ENCODE results near the gene ARHGEF17.

ARHGEF17 gene

GRCh38 chr11:73389134-73389525 lies 81.1 kb downstream of the ARHGEF17 start:
- ChIA-PET CTCF (interaction anchor here (1.2 to 8.2 kb wide), 8 partner anchors 10 to 272 kb away, joined by 3 to 79 read pairs (median 8); partner anchors contain the start of gene RELT), POLR2A (no interaction called here)
- no peak overlapping the region for H3K4me3 ChIP-seq (ENCODE audit: low read depth, low read length)
- no peak for DNase-seq (ENCODE audit: low read depth, low spot score)
- TF ChIP-seq CTCF (IDR thresholded peaks at IDR 0.05; ENCODE audit: insufficient read depth, low read length, missing control alignments), result no peak

GRCh38 chr11:73389916-73390315 lies 81.8 kb downstream of the ARHGEF17 start:
- H3K4me3 ChIP-seq (ENCODE audit: low read depth, low read length), result no peak overlapping the region
- ChIA-PET CTCF (interaction anchor here (1.2 to 8.2 kb wide), 7 partner anchors 10 to 271 kb away, joined by 4 to 79 read pairs (median 8); partner anchors contain the start of gene RELT), POLR2A (no interaction called here)
- DNase-seq (ENCODE audit: low read depth, low spot score), result no peak
- TF ChIP-seq CTCF (IDR thresholded peaks at IDR 0.05; ENCODE audit: insufficient read depth, low read length, missing control alignments), result no peak

- POLR2A ChIA-PET, result no interaction called here
- H3K4me3 ChIP-seq (ENCODE audit: low read depth, low read length), result no peak overlapping the region
- no peak for DNase-seq (ENCODE audit: low read depth, low spot score)
- no peak for TF ChIP-seq CTCF (IDR thresholded peaks at IDR 0.05; ENCODE audit: insufficient read depth, low read length, missing control alignments)
- CTCF ChIA-PET, result interaction anchor here (1.7 to 9.3 kb wide), 9 partner anchors 11 to 270 kb away, joined by 4 to 107 read pairs (median 20); partner anchors contain the start of gene RELT
Measured at GRCh38 chr11:73390601-73391565, 82.8 kb downstream of the ARHGEF17 start.

- DNase-seq (ENCODE audit: low read depth, low spot score), result no peak
- CTCF ChIA-PET, result interaction anchor here (0.7 to 9.3 kb wide), 10 partner anchors 12 to 270 kb away, joined by 3 to 107 read pairs (median 23); no protein-coding TSS in a partner anchor
- POLR2A ChIA-PET, result no interaction called here
- no peak for TF ChIP-seq CTCF (IDR thresholded peaks at IDR 0.05; ENCODE audit: insufficient read depth, low read length, missing control alignments)
- no peak overlapping the region for H3K4me3 ChIP-seq (ENCODE audit: low read depth, low read length)
Measured at GRCh38 chr11:73391665-73392064, 83.6 kb downstream of the ARHGEF17 start.

GRCh38 chr11:73392108-73393010 lies 84.3 kb downstream of the ARHGEF17 start:
- ChIA-PET CTCF (interaction anchor here (0.6 to 9.3 kb wide), 33 partner anchors 7 to 273 kb away, joined by 3 to 107 read pairs (median 6); no protein-coding TSS in a partner anchor), POLR2A (no interaction called here)
- no peak for DNase-seq (ENCODE audit: low read depth, low spot score)
- no peak for TF ChIP-seq CTCF (IDR thresholded peaks at IDR 0.05; ENCODE audit: insufficient read depth, low read length, missing control alignments)
- no peak overlapping the region for H3K4me3 ChIP-seq (ENCODE audit: low read depth, low read length)

All from AG04449 (cell line).